Upper lobe of right lung (tissue), 1 donor: Measurements from ENCODE around the gene IGF2BP3. TPM values are rescaled to one million over a fixed set of nuclear protein-coding genes. Genes with fewer than 3 reads are reported as not detected.

ENCODE experiments used
- ATAC-seq: fragments of 200-7000 bp; cut with Tn5 transposase; one replicate; pipeline ENCODE4 v1.9.1; 2020; ENCODE audit warnings: mild to moderate bottlenecking, moderate library complexity
- DNase-seq: peaks from one replicate; pipeline ENCODE4 v3.0.0-alpha.2; 2020
- H3K27ac ChIP-seq: fragments of 200-600 bp; one replicate; pipeline ENCODE4 v1.8.0; 2022
- H3K27me3 ChIP-seq: fragments of 200-600 bp; one replicate; pipeline ENCODE4 v1.8.0; 2022; ENCODE audit warnings: mild to moderate bottlenecking
- H3K36me3 ChIP-seq: fragments of 200-600 bp; one replicate; pipeline ENCODE4 v1.8.0; 2022
- H3K4me1 ChIP-seq: fragments of 200-600 bp; one replicate; pipeline ENCODE4 v1.8.0; 2022
- H3K4me3 ChIP-seq: fragments of 200-600 bp; one replicate; pipeline ENCODE4 v1.8.0; 2022; ENCODE audit warnings: mild to moderate bottlenecking
- H3K9me3 ChIP-seq: fragments of 200-600 bp; one replicate; pipeline ENCODE4 v1.8.0; 2022
- CTCF ChIP-seq: fragments of 200-600 bp; IDR thresholded peaks from one replicate; pipeline ENCODE4 v1.8.0; 2022; ENCODE audit warnings: antibody characterized with exemption
- intact Hi-C: fragments of 100-400 bp; cut with DNase I; formaldehyde crosslinking; loops from one replicate; pipeline ENCODE4 v1.11.0; 2022
- total RNA-seq: library from RNA; stranded (reverse); fragmentation: NEBNext Ultra II Directional; extraction: Animal tissue kit (Norgen Biotek cat#: 25700); gene quantifications from one replicate; pipeline ENCODE4 v1.2.1, GENCODE V29; 2021
- donor health status: DM: no; HTN: yes; CAD: no; lungs with severe emphysema.

Gene IGF2BP3
- total RNA-seq, 1 donor from 2014 or later = 3.3 TPM

GRCh38 chr7:23343806-23344475, 126.3 kb downstream of the IGF2BP3 start:
- DNase-seq (no peak), ATAC-seq (no peak)
- Histone ChIP-seq H3K4me1 (no peaks in the 10 kb centered on the region), H3K27ac (no peak overlapping the region), H3K9me3 (no peaks in the 10 kb centered on the region), H3K27me3 (no peaks in the 10 kb centered on the region), H3K4me3 (no peak overlapping the region), H3K36me3 (no peaks in the 10 kb centered on the region)
- intact Hi-C loops = no loop called here
- TF ChIP-seq CTCF = no peak

- intact Hi-C loops = no loop called here
- no peak overlapping the region for H3K4me3 ChIP-seq
- H3K9me3 ChIP-seq = no peaks in the 10 kb centered on the region
- no peaks in the 10 kb centered on the region for H3K36me3 ChIP-seq
- H3K4me1 ChIP-seq = no peaks in the 10 kb centered on the region
- H3K27ac ChIP-seq = no peak overlapping the region
- no peaks in the 10 kb centered on the region for H3K27me3 ChIP-seq
- DNase-seq = no peak
- no peak for TF ChIP-seq CTCF
- no peak for ATAC-seq
Observed at GRCh38 chr7:23343102-23343501, 127.2 kb downstream of the IGF2BP3 start.

GRCh38 chr7:23341846-23342598, 128.3 kb downstream of the IGF2BP3 start:
- DNase-seq (no peak), ATAC-seq (no peak)
- H3K4me3 ChIP-seq = no peak overlapping the region
- no peaks in the 10 kb centered on the region for H3K9me3 ChIP-seq
- intact Hi-C loops = no loop called here
- no peak for TF ChIP-seq CTCF
- H3K27ac ChIP-seq = no peak overlapping the region
- no peaks in the 10 kb centered on the region for H3K36me3 ChIP-seq
- H3K4me1 ChIP-seq = no peaks in the 10 kb centered on the region
- H3K27me3 ChIP-seq = no peaks in the 10 kb centered on the region

GRCh38 chr7:23338863-23339262, 131.4 kb downstream of the IGF2BP3 start:
- intact Hi-C loops = no loop called here
- no peak overlapping the region for H3K4me3 ChIP-seq
- peaks cover 22% of the 10 kb centered on the region for H3K4me1 ChIP-seq
- no peak for TF ChIP-seq CTCF
- no peak for DNase-seq
- no peaks in the 10 kb centered on the region for H3K27me3 ChIP-seq
- no peaks in the 10 kb centered on the region for H3K36me3 ChIP-seq
- no peak for ATAC-seq
- H3K27ac ChIP-seq = no peak overlapping the region
- H3K9me3 ChIP-seq = no peaks in the 10 kb centered on the region

GRCh38 chr7:23338439-23338838, 131.9 kb downstream of the IGF2BP3 start:
- Histone ChIP-seq H3K4me1 (peaks cover 26% of the 10 kb centered on the region), H3K4me3 (no peak overlapping the region), H3K27me3 (no peaks in the 10 kb centered on the region), H3K36me3 (no peaks in the 10 kb centered on the region), H3K27ac (no peak overlapping the region), H3K9me3 (no peaks in the 10 kb centered on the region)
- DNase-seq (no peak), ATAC-seq (no peak)
- TF ChIP-seq CTCF = no peak
- intact Hi-C loops = no loop called here
